Measurements from ENCODE around the gene NDUFAF2. TPM values are rescaled to one million over a fixed set of nuclear protein-coding genes. Genes with fewer than 3 reads are reported as not detected.

Gene NDUFAF2
- total and polyA plus RNA-seq, 2 experiments from 2014 or later = 31.6 to 155 TPM

DNA sequence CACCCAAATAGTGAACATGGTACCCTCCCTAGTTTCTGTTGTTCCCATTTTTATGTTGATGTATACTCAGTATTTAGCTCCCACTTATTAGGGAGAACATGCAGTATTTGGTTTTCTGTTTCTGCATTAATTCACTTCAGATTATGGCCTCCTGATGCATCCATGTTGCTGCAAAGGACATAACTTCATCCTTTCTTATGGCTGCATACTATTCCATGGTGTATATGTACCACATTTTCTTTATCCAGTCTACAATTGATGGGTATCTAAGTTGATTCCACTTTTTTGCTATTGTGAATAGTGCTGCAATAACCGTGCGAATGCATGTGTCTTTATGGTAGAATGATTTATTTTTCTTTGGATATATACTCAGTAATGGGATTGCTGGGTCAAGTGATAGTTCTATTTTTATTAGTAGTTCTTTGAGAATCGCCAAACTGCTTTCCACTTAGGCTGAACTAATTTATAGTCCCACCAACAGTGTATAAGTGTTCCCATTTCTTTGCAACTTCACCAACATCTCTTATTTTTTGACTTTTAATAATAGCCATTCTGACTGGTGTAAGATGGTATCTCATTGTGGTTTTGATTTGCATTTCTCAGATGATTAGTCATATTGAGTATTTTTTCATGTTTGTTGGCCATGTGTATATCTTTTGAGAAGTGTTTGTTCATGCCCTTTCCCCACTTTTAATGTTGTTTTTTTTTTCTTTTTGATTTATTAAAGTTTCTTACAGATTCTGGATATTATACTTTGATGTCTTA, 137.7 kb downstream of the NDUFAF2 start (continued):
- TF ChIP-seq, protein P1, sequence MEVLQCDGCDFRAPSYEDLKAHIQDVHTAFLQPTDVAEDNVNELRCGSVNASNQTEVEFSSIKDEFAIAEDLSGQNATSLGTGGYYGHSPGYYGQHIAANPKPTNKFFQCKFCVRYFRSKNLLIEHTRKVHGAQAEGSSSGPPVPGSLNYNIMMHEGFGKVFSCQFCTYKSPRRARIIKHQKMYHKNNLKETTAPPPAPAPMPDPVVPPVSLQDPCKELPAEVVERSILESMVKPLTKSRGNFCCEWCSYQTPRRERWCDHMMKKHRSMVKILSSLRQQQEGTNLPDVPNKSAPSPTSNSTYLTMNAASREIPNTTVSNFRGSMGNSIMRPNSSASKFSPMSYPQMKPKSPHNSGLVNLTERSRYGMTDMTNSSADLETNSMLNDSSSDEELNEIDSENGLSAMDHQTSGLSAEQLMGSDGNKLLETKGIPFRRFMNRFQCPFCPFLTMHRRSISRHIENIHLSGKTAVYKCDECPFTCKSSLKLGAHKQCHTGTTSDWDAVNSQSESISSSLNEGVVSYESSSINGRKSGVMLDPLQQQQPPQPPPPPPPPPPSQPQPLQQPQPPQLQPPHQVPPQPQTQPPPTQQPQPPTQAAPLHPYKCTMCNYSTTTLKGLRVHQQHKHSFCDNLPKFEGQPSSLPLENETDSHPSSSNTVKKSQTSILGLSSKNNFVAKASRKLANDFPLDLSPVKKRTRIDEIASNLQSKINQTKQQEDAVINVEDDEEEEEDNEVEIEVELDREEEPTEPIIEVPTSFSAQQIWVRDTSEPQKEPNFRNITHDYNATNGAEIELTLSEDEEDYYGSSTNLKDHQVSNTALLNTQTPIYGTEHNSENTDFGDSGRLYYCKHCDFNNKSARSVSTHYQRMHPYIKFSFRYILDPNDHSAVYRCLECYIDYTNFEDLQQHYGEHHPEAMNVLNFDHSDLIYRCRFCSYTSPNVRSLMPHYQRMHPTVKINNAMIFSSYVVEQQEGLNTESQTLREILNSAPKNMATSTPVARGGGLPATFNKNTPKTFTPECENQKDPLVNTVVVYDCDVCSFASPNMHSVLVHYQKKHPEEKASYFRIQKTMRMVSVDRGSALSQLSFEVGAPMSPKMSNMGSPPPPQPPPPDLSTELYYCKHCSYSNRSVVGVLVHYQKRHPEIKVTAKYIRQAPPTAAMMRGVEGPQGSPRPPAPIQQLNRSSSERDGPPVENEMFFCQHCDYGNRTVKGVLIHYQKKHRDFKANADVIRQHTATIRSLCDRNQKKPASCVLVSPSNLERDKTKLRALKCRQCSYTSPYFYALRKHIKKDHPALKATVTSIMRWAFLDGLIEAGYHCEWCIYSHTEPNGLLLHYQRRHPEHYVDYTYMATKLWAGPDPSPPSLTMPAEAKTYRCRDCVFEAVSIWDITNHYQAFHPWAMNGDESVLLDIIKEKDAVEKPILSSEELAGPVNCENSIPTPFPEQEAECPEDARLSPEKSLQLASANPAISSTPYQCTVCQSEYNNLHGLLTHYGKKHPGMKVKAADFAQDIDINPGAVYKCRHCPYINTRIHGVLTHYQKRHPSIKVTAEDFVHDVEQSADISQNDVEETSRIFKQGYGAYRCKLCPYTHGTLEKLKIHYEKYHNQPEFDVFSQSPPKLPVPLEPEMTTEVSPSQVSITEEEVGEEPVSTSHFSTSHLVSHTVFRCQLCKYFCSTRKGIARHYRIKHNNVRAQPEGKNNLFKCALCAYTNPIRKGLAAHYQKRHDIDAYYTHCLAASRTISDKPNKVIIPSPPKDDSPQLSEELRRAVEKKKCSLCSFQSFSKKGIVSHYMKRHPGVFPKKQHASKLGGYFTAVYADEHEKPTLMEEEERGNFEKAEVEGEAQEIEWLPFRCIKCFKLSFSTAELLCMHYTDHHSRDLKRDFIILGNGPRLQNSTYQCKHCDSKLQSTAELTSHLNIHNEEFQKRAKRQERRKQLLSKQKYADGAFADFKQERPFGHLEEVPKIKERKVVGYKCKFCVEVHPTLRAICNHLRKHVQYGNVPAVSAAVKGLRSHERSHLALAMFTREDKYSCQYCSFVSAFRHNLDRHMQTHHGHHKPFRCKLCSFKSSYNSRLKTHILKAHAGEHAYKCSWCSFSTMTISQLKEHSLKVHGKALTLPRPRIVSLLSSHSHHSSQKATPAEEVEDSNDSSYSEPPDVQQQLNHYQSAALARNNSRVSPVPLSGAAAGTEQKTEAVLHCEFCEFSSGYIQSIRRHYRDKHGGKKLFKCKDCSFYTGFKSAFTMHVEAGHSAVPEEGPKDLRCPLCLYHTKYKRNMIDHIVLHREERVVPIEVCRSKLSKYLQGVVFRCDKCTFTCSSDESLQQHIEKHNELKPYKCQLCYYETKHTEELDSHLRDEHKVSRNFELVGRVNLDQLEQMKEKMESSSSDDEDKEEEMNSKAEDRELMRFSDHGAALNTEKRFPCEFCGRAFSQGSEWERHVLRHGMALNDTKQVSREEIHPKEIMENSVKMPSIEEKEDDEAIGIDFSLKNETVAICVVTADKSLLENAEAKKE (CRISPR knock-in tag; IDR thresholded peaks at IDR 0.05) = no peak
- TF ChIP-seq ZNF331 (CRISPR knock-in tag; IDR thresholded peaks at IDR 0.05; ENCODE audit: low read depth) = no peak

DNA sequence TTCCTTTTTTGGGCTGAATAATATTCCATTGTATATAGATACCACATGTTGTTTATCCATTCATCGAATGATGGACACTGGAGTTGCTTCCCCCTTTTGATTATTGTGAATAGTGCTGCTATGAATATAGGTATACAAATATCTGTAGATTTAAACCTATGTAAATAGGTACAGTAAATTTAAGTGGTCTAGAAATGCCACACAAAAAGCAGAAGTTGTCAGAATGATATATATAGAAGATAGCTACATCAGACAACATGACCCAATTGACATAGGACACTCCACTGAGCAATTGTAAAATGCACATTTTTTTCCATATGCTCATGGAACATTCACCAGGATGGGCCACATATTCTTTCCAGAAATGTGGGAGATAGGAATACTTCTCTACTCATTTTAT, 139.7 kb downstream of the NDUFAF2 start:
- no peaks in the 10 kb centered on the region for H3K27me3 Mint-ChIP-seq (ENCODE audit: insufficient read depth, low read depth, poor library complexity)
- Histone ChIP-seq H3K9me2 (ENCODE audit: insufficient read depth) (no peaks in the 10 kb centered on the region), H3K27ac (ENCODE audit: low read depth) (no peak overlapping the region), H4K20me1 (replicated peaks; ENCODE audit: insufficient read depth) (no peaks in the 10 kb centered on the region), H2AFZ (no peak overlapping the region), H3K4me1 (ENCODE audit: insufficient read depth) (no peaks in the 10 kb centered on the region), H3K36me3 (ENCODE audit: insufficient read depth) (no peaks in the 10 kb centered on the region), H3K4me3 (no peak overlapping the region), H3K79me2 (replicated peaks; ENCODE audit: insufficient read depth) (no peaks in the 10 kb centered on the region), H3K27me3 (ENCODE audit: insufficient read depth) (no peaks in the 10 kb centered on the region), H3F3A (replicated peaks; ENCODE audit: low read depth) (no peaks in the 10 kb centered on the region), H3K4me2 (no peak overlapping the region)
- H3K4me3 Mint-ChIP-seq = no peak overlapping the region
- ATAC-seq (no peak), DNase-seq (ENCODE audit: low spot score) (no peak)
- 0 out of 3 replicates have a peak, but pooled peaks cover 9% of the 10 kb centered on the region for H3K36me3 Mint-ChIP-seq (ENCODE audit: low read depth)
- H3K4me1 Mint-ChIP-seq = no peaks in the 10 kb centered on the region
- no peak overlapping the region for H3K27ac Mint-ChIP-seq
- TF ChIP-seq, protein P2, sequence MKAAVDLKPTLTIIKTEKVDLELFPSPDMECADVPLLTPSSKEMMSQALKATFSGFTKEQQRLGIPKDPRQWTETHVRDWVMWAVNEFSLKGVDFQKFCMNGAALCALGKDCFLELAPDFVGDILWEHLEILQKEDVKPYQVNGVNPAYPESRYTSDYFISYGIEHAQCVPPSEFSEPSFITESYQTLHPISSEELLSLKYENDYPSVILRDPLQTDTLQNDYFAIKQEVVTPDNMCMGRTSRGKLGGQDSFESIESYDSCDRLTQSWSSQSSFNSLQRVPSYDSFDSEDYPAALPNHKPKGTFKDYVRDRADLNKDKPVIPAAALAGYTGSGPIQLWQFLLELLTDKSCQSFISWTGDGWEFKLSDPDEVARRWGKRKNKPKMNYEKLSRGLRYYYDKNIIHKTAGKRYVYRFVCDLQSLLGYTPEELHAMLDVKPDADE (IDR thresholded peaks at IDR 0.05) = no peak
- TF ChIP-seq NANOG (IDR thresholded peaks at IDR 0.05; ENCODE audit: borderline replicate concordance) (no peak), EZH2 (IDR thresholded peaks at IDR 0.05; ENCODE audit: low read depth, unreplicated experiment) (no peak)
- no peaks in the 10 kb centered on the region for H3K9me3 Mint-ChIP-seq

Data from GM23338 (cell line).